SK-N-SH (cell line): ENCODE measurements around the gene TBX21. TPM values are rescaled to one million over a fixed set of nuclear protein-coding genes. Genes with fewer than 3 reads are reported as not detected.
A peak's percentile ranks its signal among the peaks of the same experiment; 100 is the strongest.

Source experiments
- CTCF ChIA-PET: fragments of 300-600, 350-600 bp; formaldehyde crosslinking; extraction: SDS; loops from one replicate; lab custom pipeline; 2021; lab: Yijun Ruan, JAX
- POLR2A ChIA-PET: fragments of 350-600 bp; sonication (Branson Sonifier 250); formaldehyde crosslinking; extraction: SDS; loops from one replicate; lab custom pipeline; 2020; ENCODE audit warnings: antibody characterized with exemption, inconsistent platforms; lab: Yijun Ruan, JAX
- DNase-seq: peaks from one replicate; pipeline ENCODE4 v3.0.0; 2012
- H2AFZ ChIP-seq: fragments of 200-600 bp; sonication (generic); 2 replicates; pipeline ENCODE4 v1.8.1; 2016; ENCODE audit warnings: antibody characterized with exemption, mild to moderate bottlenecking, low read depth
- H3F3A ChIP-seq: fragments of 200-600 bp; sonication (generic); replicated peaks from 2 replicates; pipeline ENCODE3; 2016; ENCODE audit warnings: antibody characterized with exemption, mild to moderate bottlenecking; ENCODE audit not compliant: insufficient read depth
- H3K27ac ChIP-seq, 2 experiments: fragments of 200-500 bp in 1 of 2; fragments of 200-600 bp in 1 of 2; sonication (Bioruptor generic) in 1 of 2; sonication (generic), shearing (Covaris generic) in 1 of 2; 2 replicates each; pipeline versions ENCODE4 v1.5.1 to v1.6.1; 2014 to 2016; ENCODE audit warnings: low read depth in 2 of 2, inconsistent platforms in 1 of 2, low read length in 1 of 2, mild to moderate bottlenecking in 1 of 2, mixed read lengths in 1 of 2
- H3K27me3 ChIP-seq: fragments of 200-600 bp; sonication (generic), shearing (Covaris generic); 2 replicates; pipeline ENCODE4 v1.6.1; 2016; ENCODE audit warnings: mixed run types; ENCODE audit not compliant: insufficient read depth
- H3K36me3 ChIP-seq, 2 experiments: fragments of 200-500 bp in 1 of 2; fragments of 200-600 bp in 1 of 2; sonication (Bioruptor generic) in 1 of 2; sonication (generic) in 1 of 2; replicated peaks in 1 of 2; 2 replicates each; pipeline versions ENCODE3 to v1.5.1; 2014 to 2016; ENCODE audit warnings: low read length in 1 of 2, mild to moderate bottlenecking in 1 of 2; ENCODE audit not compliant: insufficient read depth in 2 of 2, control insufficient read depth in 1 of 2
- H3K4me1 ChIP-seq, 2 experiments: fragments of 200-500 bp in 1 of 2; fragments of 200-600 bp in 1 of 2; sonication (Bioruptor generic) in 1 of 2; sonication (generic), shearing (Covaris generic) in 1 of 2; 2 replicates each; pipeline versions ENCODE4 v1.5.1 to v1.6.1; 2014 to 2016; ENCODE audit warnings: low read depth in 1 of 2, low read length in 1 of 2, mixed run types in 1 of 2; ENCODE audit not compliant: insufficient read depth in 2 of 2, control insufficient read depth in 1 of 2
- H3K4me2 ChIP-seq: fragments of 200-600 bp; sonication (generic), shearing (Covaris generic); 2 replicates; pipeline ENCODE4 v1.6.1; 2017; ENCODE audit warnings: mixed run types
- H3K4me3 ChIP-seq, 2 experiments: fragments of 200-500 bp in 1 of 2; fragments of 200-600 bp in 1 of 2; sonication (Bioruptor generic) in 1 of 2; sonication (generic), shearing (Covaris generic) in 1 of 2; 2 replicates each; pipeline versions ENCODE4 v1.5.1 to v1.8.1; 2014 to 2016; ENCODE audit warnings: low read depth in 2 of 2, inconsistent platforms in 1 of 2, low read length in 1 of 2, mild to moderate bottlenecking in 1 of 2, mixed read lengths in 1 of 2, moderate library complexity in 1 of 2
- H3K79me2 ChIP-seq: fragments of 200-600 bp; sonication (generic); 2 replicates; pipeline ENCODE4 v1.8.1; 2017; ENCODE audit warnings: mild to moderate bottlenecking; ENCODE audit not compliant: insufficient read depth
- H3K9ac ChIP-seq: fragments of 200-600 bp; sonication (generic); 2 replicates; pipeline ENCODE4 v1.6.1; 2017; ENCODE audit warnings: mixed run types
- H3K9me2 ChIP-seq: fragments of 200-600 bp; sonication (generic); 2 replicates; pipeline ENCODE4 v1.6.1; 2017; ENCODE audit warnings: mixed run types
- H3K9me3 ChIP-seq: fragments of 200-600 bp; sonication (generic); 2 replicates; pipeline ENCODE4 v1.6.1; 2017; ENCODE audit warnings: mixed run types, mild to moderate bottlenecking, moderate library complexity
- H4K20me1 ChIP-seq: fragments of 200-600 bp; sonication (generic); 2 replicates; pipeline ENCODE4 v1.6.1; 2017; ENCODE audit warnings: mild to moderate bottlenecking, mixed run types; ENCODE audit not compliant: insufficient read depth
- EP300 ChIP-seq, 2 experiments: IDR thresholded peaks; 2 replicates each; pipeline versions ENCODE4 v1.4.0 to v1.6.1; 2012; ENCODE audit warnings: borderline replicate concordance in 1 of 2, low read depth in 1 of 2, low read length in 1 of 2
- FOXJ3 ChIP-seq: sonication (generic); formaldehyde crosslinking; IDR thresholded peaks from 2 replicates; pipeline ENCODE4 v1.5.1; 2020; ENCODE audit warnings: mild to moderate bottlenecking, missing genetic modification reagents
- FOXM1 ChIP-seq: IDR thresholded peaks from 2 replicates; pipeline ENCODE4 v1.4.0; 2012; ENCODE audit warnings: low read depth, mild to moderate bottlenecking
- GABPA ChIP-seq: IDR thresholded peaks from 2 replicates; pipeline ENCODE4 v1.4.0; 2012; ENCODE audit warnings: low read depth, mild to moderate bottlenecking
- JUND ChIP-seq: IDR thresholded peaks from 2 replicates; pipeline ENCODE4 v1.4.0; 2012
- NFIC ChIP-seq: IDR thresholded peaks from 2 replicates; pipeline ENCODE4 v1.4.0; 2012; ENCODE audit warnings: borderline replicate concordance
- POLR2AphosphoS5 ChIP-seq: IDR thresholded peaks from 2 replicates; pipeline ENCODE4 v1.6.1; 2012; ENCODE audit warnings: low read depth, low read length
- RFX5 ChIP-seq: IDR thresholded peaks from 2 replicates; pipeline ENCODE4 v1.6.1; 2012; ENCODE audit warnings: mild to moderate bottlenecking, improper control_type of control experiment, low read length
- SIN3A ChIP-seq: IDR thresholded peaks from 2 replicates; pipeline ENCODE4 v1.6.1; 2012; ENCODE audit warnings: low read depth, mild to moderate bottlenecking, low read length, moderate library complexity, borderline replicate concordance
- SMC3 ChIP-seq: IDR thresholded peaks from 2 replicates; pipeline ENCODE4 v1.6.1; 2012; ENCODE audit warnings: low read depth, low read length, improper control_type of control experiment
- TAF1 ChIP-seq: IDR thresholded peaks from 2 replicates; pipeline ENCODE4 v1.6.1; 2012; ENCODE audit warnings: low read depth, mild to moderate bottlenecking, low read length, moderate library complexity, borderline replicate concordance
- TEAD4 ChIP-seq: IDR thresholded peaks from 2 replicates; pipeline ENCODE4 v1.4.0; 2012; ENCODE audit warnings: mild to moderate bottlenecking, borderline replicate concordance; ENCODE audit not compliant: insufficient read depth
- YY1 ChIP-seq: IDR thresholded peaks from 2 replicates; pipeline ENCODE4 v1.4.0; 2012; ENCODE audit warnings: low read depth, mild to moderate bottlenecking
- WGBS: methylation state at CpG from one replicate; pipeline ENCODE4 v1.1.6; 2017; ENCODE audit warnings: low lambda C conversion rate; 5-methylcytosine and 5-hydroxymethylcytosine counted together
- polyA plus RNA-seq, 3 experiments: library from polyadenylated mRNA; depleted of rRNA; stranded (reverse); fragments of >200 nt; gene quantifications; 2 replicates each; pipeline ENCODE4 v1.2.3, GENCODE V29; 2012
- TF ChIP-seq, protein P1 (sequence below): IDR thresholded peaks from 2 replicates; pipeline ENCODE4; 2012
- TF ChIP-seq, protein P2 (sequence below): fragments of 150-350 bp; IDR thresholded peaks from 2 replicates; pipeline ENCODE4 v1.6.1; 2017; ENCODE audit warnings: antibody characterized with exemption, low read length, low read depth, borderline replicate concordance
- TF ChIP-seq, protein P3 (sequence below): IDR thresholded peaks from 2 replicates; pipeline ENCODE4 v1.4.0; 2012; ENCODE audit warnings: low read depth, borderline replicate concordance
- TF ChIP-seq, protein P4 (sequence below): fragments of 200-600 bp; sonication (generic); IDR thresholded peaks from 2 replicates; pipeline ENCODE4 v1.6.1; 2017; ENCODE audit warnings: antibody characterized with exemption, mild to moderate bottlenecking, moderate library complexity
- TF ChIP-seq, protein P5 (sequence below): IDR thresholded peaks from 2 replicates; pipeline ENCODE4 v1.4.0; 2012; ENCODE audit warnings: low read depth, borderline replicate concordance

TBX21 gene
- polyA plus RNA-seq, 1 of the 3 experiments (the other 2 are of a cell fraction): not detected

- H3K4me1 ChIP-seq: no peaks in the 10 kb centered on the region
- no peaks in the 10 kb centered on the region for H3K9me2 ChIP-seq
- H2AFZ ChIP-seq: no peak overlapping the region
- no peaks in the 10 kb centered on the region for H3K79me2 ChIP-seq
- peaks cover 7% of the 10 kb centered on the region; the same call in 1 of the 2 replicates for H3K9me3 ChIP-seq
- no peak for DNase-seq
- CTCF ChIA-PET: interaction anchor here (1.1 to 12.0 kb wide), 6 partner anchors 11 to 65 kb away, joined by 3 to 88 read pairs (median 7); no protein-coding TSS in a partner anchor
- peaks cover 61% of the 10 kb centered on the region for H3K27me3 ChIP-seq
- POLR2A ChIA-PET: no interaction called here
- H3K4me2 ChIP-seq: no peak overlapping the region
- H3K4me3 ChIP-seq: no peak overlapping the region
- no peaks in the 10 kb centered on the region for H3F3A ChIP-seq
- H3K36me3 ChIP-seq: no peaks in the 10 kb centered on the region
- no peak overlapping the region for H3K27ac ChIP-seq
- TF ChIP-seq, protein P1, sequence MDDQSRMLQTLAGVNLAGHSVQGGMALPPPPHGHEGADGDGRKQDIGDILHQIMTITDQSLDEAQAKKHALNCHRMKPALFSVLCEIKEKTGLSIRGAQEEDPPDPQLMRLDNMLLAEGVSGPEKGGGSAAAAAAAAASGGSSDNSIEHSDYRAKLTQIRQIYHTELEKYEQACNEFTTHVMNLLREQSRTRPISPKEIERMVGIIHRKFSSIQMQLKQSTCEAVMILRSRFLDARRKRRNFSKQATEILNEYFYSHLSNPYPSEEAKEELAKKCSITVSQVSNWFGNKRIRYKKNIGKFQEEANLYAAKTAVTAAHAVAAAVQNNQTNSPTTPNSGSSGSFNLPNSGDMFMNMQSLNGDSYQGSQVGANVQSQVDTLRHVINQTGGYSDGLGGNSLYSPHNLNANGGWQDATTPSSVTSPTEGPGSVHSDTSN: no peak
- TF ChIP-seq, protein P2, sequence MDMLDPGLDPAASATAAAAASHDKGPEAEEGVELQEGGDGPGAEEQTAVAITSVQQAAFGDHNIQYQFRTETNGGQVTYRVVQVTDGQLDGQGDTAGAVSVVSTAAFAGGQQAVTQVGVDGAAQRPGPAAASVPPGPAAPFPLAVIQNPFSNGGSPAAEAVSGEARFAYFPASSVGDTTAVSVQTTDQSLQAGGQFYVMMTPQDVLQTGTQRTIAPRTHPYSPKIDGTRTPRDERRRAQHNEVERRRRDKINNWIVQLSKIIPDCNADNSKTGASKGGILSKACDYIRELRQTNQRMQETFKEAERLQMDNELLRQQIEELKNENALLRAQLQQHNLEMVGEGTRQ: no peak
- TF ChIP-seq NFIC (no peak), RFX5 (no peak), FOXM1 (no peak), EP300 (IDR thresholded peaks at IDR 0.05; ENCODE audit: borderline replicate concordance in 1 of 2, low read depth in 1 of 2, low read length in 1 of 2) (no peak), TEAD4 (no peak), JUND (no peak), POLR2AphosphoS5 (no peak), SIN3A (no peak)
- TF ChIP-seq, protein P3, sequence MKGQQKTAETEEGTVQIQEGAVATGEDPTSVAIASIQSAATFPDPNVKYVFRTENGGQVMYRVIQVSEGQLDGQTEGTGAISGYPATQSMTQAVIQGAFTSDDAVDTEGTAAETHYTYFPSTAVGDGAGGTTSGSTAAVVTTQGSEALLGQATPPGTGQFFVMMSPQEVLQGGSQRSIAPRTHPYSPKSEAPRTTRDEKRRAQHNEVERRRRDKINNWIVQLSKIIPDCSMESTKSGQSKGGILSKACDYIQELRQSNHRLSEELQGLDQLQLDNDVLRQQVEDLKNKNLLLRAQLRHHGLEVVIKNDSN: no peak
- TF ChIP-seq, all 33 proteins: peak for 0
- H4K20me1 ChIP-seq: no peaks in the 10 kb centered on the region
- WGBS: 0% methylated on average over 1 of the region's 1 CpG
- no peak overlapping the region for H3K9ac ChIP-seq
Observed at GRCh38 chr17:47774987-47775580, 42.0 kb downstream of the TBX21 start.

- DNase-seq: peak; percentile 81
- H2AFZ ChIP-seq: no peak overlapping the region
- POLR2A ChIA-PET: no interaction called here
- no peaks in the 10 kb centered on the region for H3K9me2 ChIP-seq
- no peaks in the 10 kb centered on the region for H3K79me2 ChIP-seq
- CTCF ChIA-PET: interaction anchor here (0.5 to 12.0 kb wide), 23 partner anchors 9 to 161 kb away, joined by 3 to 88 read pairs (median 3); partner anchors contain the start of gene OSBPL7
- H3K9ac ChIP-seq: no peak overlapping the region
- H3K36me3 ChIP-seq: no peaks in the 10 kb centered on the region
- H3K4me2 ChIP-seq: no peak overlapping the region
- 29% methylated on average over 14 of the region's 14 CpGs for WGBS
- no peak overlapping the region; a peak in 1 of 4 replicates for H3K4me3 ChIP-seq
- no peak overlapping the region for H3K27ac ChIP-seq
- no peaks in the 10 kb centered on the region for H3F3A ChIP-seq
- H3K4me1 ChIP-seq: peaks cover 0 to 4% of the 10 kb centered on the region in 2 experiments; a peak in 1 of 4 replicates
- H3K27me3 ChIP-seq: peaks cover 73% of the 10 kb centered on the region
- no peaks in the 10 kb centered on the region for H3K9me3 ChIP-seq
- no peaks in the 10 kb centered on the region for H4K20me1 ChIP-seq
- TF ChIP-seq NFIC: no peak
- TF ChIP-seq, protein P4, sequence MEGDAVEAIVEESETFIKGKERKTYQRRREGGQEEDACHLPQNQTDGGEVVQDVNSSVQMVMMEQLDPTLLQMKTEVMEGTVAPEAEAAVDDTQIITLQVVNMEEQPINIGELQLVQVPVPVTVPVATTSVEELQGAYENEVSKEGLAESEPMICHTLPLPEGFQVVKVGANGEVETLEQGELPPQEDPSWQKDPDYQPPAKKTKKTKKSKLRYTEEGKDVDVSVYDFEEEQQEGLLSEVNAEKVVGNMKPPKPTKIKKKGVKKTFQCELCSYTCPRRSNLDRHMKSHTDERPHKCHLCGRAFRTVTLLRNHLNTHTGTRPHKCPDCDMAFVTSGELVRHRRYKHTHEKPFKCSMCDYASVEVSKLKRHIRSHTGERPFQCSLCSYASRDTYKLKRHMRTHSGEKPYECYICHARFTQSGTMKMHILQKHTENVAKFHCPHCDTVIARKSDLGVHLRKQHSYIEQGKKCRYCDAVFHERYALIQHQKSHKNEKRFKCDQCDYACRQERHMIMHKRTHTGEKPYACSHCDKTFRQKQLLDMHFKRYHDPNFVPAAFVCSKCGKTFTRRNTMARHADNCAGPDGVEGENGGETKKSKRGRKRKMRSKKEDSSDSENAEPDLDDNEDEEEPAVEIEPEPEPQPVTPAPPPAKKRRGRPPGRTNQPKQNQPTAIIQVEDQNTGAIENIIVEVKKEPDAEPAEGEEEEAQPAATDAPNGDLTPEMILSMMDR: peak; percentile 78
- peak; percentile 79 for TF ChIP-seq SMC3
- TF ChIP-seq, protein P2: no peak
- TF ChIP-seq TAF1: no peak
- no peak for TF ChIP-seq YY1
- no peak for TF ChIP-seq GABPA
- TF ChIP-seq, protein P5, sequence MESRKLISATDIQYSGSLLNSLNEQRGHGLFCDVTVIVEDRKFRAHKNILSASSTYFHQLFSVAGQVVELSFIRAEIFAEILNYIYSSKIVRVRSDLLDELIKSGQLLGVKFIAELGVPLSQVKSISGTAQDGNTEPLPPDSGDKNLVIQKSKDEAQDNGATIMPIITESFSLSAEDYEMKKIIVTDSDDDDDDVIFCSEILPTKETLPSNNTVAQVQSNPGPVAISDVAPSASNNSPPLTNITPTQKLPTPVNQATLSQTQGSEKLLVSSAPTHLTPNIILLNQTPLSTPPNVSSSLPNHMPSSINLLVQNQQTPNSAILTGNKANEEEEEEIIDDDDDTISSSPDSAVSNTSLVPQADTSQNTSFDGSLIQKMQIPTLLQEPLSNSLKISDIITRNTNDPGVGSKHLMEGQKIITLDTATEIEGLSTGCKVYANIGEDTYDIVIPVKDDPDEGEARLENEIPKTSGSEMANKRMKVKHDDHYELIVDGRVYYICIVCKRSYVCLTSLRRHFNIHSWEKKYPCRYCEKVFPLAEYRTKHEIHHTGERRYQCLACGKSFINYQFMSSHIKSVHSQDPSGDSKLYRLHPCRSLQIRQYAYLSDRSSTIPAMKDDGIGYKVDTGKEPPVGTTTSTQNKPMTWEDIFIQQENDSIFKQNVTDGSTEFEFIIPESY: no peak
- no peak for TF ChIP-seq FOXJ3
Observed at GRCh38 chr17:47776330-47777197, 43.5 kb downstream of the TBX21 start.
